Esophagus squamous epithelium (tissue), 5 donors: ENCODE results near the gene ECSIT. TPM values are rescaled to one million over a fixed set of nuclear protein-coding genes. Genes with fewer than 3 reads are reported as not detected.

ENCODE experiments used
- DNase-seq: peaks from one replicate; lab custom pipeline; 2025; lab: John Stamatoyannopoulos, UW
- H3K27ac ChIP-seq, 4 donors: fragments of 200-600 bp; sonication (generic); one replicate each; pipeline ENCODE4 v1.5.1; 2016 to 2019; ENCODE audit warnings: mild to moderate bottlenecking in 1 of 4
- H3K27me3 ChIP-seq, 4 donors: fragments of 200-600 bp; sonication (generic); 1 replicate in 3 of 4; 2 replicates in 1 of 4; pipeline versions ENCODE4 v1.5.1 to v1.6.0; 2017 to 2021; ENCODE audit warnings: antibody characterized with exemption in 1 of 4
- H3K36me3 ChIP-seq, 3 donors: fragments of 200-600 bp; sonication (generic); one replicate each; pipeline ENCODE4 v1.5.1; 2016 to 2019
- H3K4me1 ChIP-seq, 3 donors: fragments of 200-600 bp; sonication (generic); one replicate each; pipeline ENCODE4 v1.5.1; 2017 to 2019
- H3K4me3 ChIP-seq, 4 donors: fragments of 200-600 bp; sonication (generic); 1 replicate in 3 of 4; 2 replicates in 1 of 4; pipeline ENCODE4 v1.5.1; 2016 to 2019; ENCODE audit warnings: mild to moderate bottlenecking in 2 of 4, moderate library complexity in 1 of 4
- H3K9me3 ChIP-seq, 3 donors: fragments of 200-600 bp; sonication (generic); one replicate each; pipeline ENCODE4 v1.5.1; 2016 to 2019
- CTCF ChIP-seq, 6 experiments: fragments of 450-650 bp in 4 of 6; fragments of 200-600 bp in 2 of 6; sonication (generic) in 2 of 6; IDR thresholded peaks; one replicate each; pipeline ENCODE4 v1.5.1; 2016 to 2019; ENCODE audit warnings: antibody characterized with exemption in 6 of 6, mild to moderate bottlenecking in 4 of 6, moderate library complexity in 4 of 6
- POLR2A ChIP-seq, 4 donors: fragments of 450-650 bp; IDR thresholded peaks; one replicate each; pipeline ENCODE4 v1.6.1; 2017; ENCODE audit warnings: antibody characterized with exemption in 4 of 4, mild to moderate bottlenecking in 4 of 4, moderate library complexity in 3 of 4
- WGBS, 2 donors: methylation state at CpG; one replicate each; pipeline ENCODE4 v1.1.5; 2018; 5-methylcytosine and 5-hydroxymethylcytosine counted together
- intact Hi-C: fragments of 100-400 bp; cut with DNase I; formaldehyde crosslinking; loops from one replicate; pipeline ENCODE4 v1.15.0; 2022
- total RNA-seq, 4 donors: library from RNA; depleted of rRNA; stranded (reverse); fragments of >200 nt; gene quantifications; one replicate each; pipeline ENCODE4 v1.1.0, GENCODE V29; 2016
- donor health status: DM: yes; HTN: yes; CAD: no.

Gene ECSIT
- total RNA-seq, 4 donors from 2014 or later: 41.4 to 47.1 (median 43.1) TPM

DNA sequence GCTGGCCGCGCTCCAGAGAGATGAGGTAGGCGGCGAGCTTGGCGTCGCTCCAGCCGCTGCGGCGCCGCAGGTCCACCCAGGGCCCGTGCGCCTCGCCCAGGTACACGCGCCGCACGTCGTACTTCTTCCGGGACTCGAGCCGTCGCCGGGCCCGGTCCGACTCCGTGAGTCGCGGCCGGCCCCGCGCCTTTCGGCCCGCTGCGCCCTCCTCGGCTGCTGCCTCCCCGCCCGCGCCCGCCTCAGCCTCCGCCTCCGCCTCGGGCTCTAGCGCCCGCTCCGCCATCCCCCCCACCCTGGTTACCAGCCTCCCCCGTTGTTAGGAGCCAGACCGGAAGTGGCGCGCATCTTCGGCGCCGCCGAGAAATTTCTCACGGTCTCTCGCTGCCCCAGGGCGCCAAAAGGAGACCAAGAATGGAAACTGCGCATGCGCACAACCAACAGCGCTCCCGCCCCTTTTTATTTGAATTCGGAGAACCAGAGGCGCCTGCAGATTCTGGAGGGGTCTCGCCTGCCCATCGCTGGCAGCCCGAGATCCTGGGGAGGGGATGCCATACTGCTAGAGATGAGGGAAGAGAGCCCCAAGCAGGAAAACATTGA, 23.3 kb downstream of the ECSIT start, which contains the start of gene ZNF653:
Gene ZNF653, minus strand, starts transcription at position 336 of the 597 bp plus-strand sequence. Its CDS starts 53 bp downstream, at position 283.
- Histone ChIP-seq H3K4me3 (peak within 1 kb of the TSS; percentile 71 to 99 (median 94)), H3K27ac (peak within 1 kb of the TSS; percentile 90 to 99 (median 98)), H3K4me1 (peaks cover 0 to 24% (median 8%) of the 10 kb centered on the region in 3 donors), H3K9me3 (no peaks in the 10 kb centered on the region), H3K27me3 (no peaks in the 10 kb centered on the region), H3K36me3 (peaks cover 0 to 20% (median 0%) of the 10 kb centered on the region in 3 donors)
- peak; percentile 59 for DNase-seq
- WGBS, 2 donors: 0 to 1% methylated on average over 23 to 26 of the region's 65 CpGs
- TF ChIP-seq CTCF (IDR thresholded peaks at IDR 0.05) (peak in 1 of 6 experiments; percentile 41), POLR2A (IDR thresholded peaks at IDR 0.05) (peak in 2 of 4 donors; percentile 37 to 51)
- intact Hi-C loops: no loop called here

GRCh38 chr19:11505032-11505503, 23.9 kb downstream of the ECSIT start:
- H3K36me3 ChIP-seq: peaks cover 0 to 14% (median 0%) of the 10 kb centered on the region in 3 donors
- WGBS, 2 donors: 0% methylated on average over 2 of the region's 33 CpGs; no CpG with 5 or more reads in 1 of the 2 donors
- H3K27ac ChIP-seq: peak overlapping the region; percentile 90 to 99 (median 98)
- peak overlapping the region; percentile 71 to 99 (median 94) for H3K4me3 ChIP-seq
- no peaks in the 10 kb centered on the region for H3K27me3 ChIP-seq
- H3K4me1 ChIP-seq: peaks cover 0 to 24% (median 8%) of the 10 kb centered on the region in 3 donors
- TF ChIP-seq POLR2A (IDR thresholded peaks at IDR 0.05): no peak
- TF ChIP-seq CTCF (IDR thresholded peaks at IDR 0.05): no peak
- peak; percentile 76 for DNase-seq
- intact Hi-C loops: no loop called here
- H3K9me3 ChIP-seq: no peaks in the 10 kb centered on the region

DNA sequence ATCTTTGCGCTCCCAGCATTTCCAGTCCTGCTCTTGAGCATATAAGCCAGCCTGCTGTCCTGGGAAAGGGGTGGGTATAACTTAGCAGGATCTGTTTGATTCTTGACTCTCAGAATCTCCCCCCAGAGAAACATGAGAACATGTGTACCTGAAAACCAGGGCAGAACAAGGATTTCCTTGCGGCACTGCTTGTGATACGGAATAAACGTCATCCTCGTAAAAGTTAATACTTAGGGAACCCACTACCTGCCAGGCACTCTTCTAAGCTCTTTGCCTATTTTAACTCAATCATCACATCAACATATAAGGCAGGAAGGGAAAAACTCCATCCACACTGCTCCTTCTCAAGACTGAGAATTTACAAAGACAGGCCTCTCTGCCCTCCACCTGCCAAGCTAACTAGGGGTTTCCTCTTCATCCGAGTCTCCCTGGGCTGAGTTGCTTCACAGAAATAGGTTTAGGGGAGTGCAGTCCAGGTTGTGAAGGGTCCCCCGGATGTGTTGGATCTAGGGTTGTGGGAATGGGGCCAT, 24.4 kb downstream of the ECSIT start:
- Histone ChIP-seq H3K36me3 (peaks cover 0 to 10% (median 0%) of the 10 kb centered on the region in 3 donors), H3K27me3 (no peaks in the 10 kb centered on the region), H3K4me3 (peak overlapping the region; percentile 71 to 99 (median 94)), H3K27ac (peak overlapping the region; percentile 90 to 99 (median 98)), H3K9me3 (no peaks in the 10 kb centered on the region), H3K4me1 (peaks cover 0 to 24% (median 8%) of the 10 kb centered on the region in 3 donors)
- intact Hi-C loops: no loop called here
- DNase-seq: no peak
- TF ChIP-seq CTCF (IDR thresholded peaks at IDR 0.05) (no peak), POLR2A (IDR thresholded peaks at IDR 0.05) (no peak)
- 47 to 53% methylated on average over 5 to 7 of the region's 7 CpGs for WGBS, 2 donors

DNA sequence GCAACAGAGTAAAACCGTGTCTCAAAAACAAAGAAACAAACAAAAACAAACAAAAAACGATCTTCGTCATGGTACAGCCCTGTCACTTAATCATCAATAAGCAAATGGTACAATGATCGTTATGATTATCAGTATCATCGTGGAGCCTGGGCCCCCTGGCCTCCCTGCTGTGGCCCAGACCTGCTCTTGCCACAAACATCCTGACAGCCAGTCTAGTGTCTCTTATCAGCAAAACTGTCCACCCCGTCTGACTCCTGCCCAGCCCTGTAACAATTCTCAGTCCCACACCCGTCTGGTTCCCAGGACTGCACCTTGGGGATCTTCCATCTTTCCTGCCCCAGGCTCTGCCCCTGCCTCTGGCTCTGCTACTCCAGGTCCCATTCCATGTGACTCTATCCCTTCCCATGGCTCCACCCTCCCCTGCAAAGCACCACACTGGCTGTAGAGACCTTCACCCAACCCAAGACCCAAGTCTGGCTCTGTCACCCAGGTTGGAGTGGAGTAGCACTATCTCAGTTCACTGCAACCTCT, 29.0 kb downstream of the ECSIT start:
- no peaks in the 10 kb centered on the region for H3K27me3 ChIP-seq
- H3K4me1 ChIP-seq: peaks cover 0 to 10% (median 0%) of the 10 kb centered on the region in 3 donors
- TF ChIP-seq POLR2A (IDR thresholded peaks at IDR 0.05): no peak
- no peak for TF ChIP-seq CTCF (IDR thresholded peaks at IDR 0.05)
- intact Hi-C loops: no loop called here
- no peak overlapping the region for H3K4me3 ChIP-seq
- H3K27ac ChIP-seq: no peak overlapping the region
- no peaks in the 10 kb centered on the region for H3K9me3 ChIP-seq
- WGBS, 2 donors: 69 to 77% methylated on average over 7 of the region's 7 CpGs
- peaks cover 0 to 44% (median 8%) of the 10 kb centered on the region in 3 donors for H3K36me3 ChIP-seq
- DNase-seq: no peak
